ENCODE data around the gene ENOPH1. TPM values are rescaled to one million over a fixed set of nuclear protein-coding genes. Genes with fewer than 3 reads are reported as not detected.

The ENOPH1 gene
- total and polyA plus RNA-seq, 2 of the 13 experiments (the other 11 are each of a cell fraction or from before 2014, with no cell fraction given), result 15.5 to 64.3 TPM

DNA sequence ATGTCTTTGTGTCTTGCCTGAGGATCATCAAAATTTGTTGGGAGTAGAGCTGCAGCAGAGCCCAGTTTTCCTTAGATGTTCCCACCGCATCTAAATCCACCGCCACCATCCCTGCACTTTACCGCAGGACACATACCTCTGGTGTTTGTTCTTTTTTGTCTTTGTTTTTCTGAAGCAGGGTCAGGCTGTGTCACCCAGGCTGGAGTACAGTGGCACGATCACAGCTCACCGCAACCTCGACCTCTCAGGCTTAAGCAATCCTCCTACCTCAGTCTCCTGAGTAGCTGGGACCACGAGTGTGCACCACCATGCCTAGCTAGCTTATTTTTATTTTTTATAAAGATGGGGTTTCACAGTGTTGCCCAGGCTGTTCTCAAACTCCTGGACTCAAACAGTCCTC is 4.6 kb downstream of the ENOPH1 start (continued):
- no peak for TF ChIP-seq ZNF407 (CRISPR knock-in tag; IDR thresholded peaks at IDR 0.05; ENCODE audit: not compliant biosample characterization)
- TF ChIP-seq ZNF816 (CRISPR knock-in tag; IDR thresholded peaks at IDR 0.05; ENCODE audit: borderline replicate concordance), result no peak
- no peak for TF ChIP-seq AHR (CRISPR knock-in tag; IDR thresholded peaks at IDR 0.05)
- TF ChIP-seq TBP (CRISPR knock-in tag; IDR thresholded peaks at IDR 0.05), result no peak
- TF ChIP-seq ZNF639 (CRISPR knock-in tag; conservative IDR thresholded peaks at IDR 0.05), result no peak
- TF ChIP-seq ZBTB7B (CRISPR knock-in tag; IDR thresholded peaks at IDR 0.05), result no peak
- no peak for TF ChIP-seq ZNF260 (CRISPR knock-in tag; IDR thresholded peaks at IDR 0.05; ENCODE audit: borderline replicate concordance, low read depth)
- TF ChIP-seq FOXA3 (CRISPR knock-in tag; IDR thresholded peaks at IDR 0.05), result peak; percentile 48; the same call in 1 of the 2 replicates
- TF ChIP-seq IKZF5 (CRISPR knock-in tag; IDR thresholded peaks at IDR 0.05), result no peak
- no peak for TF ChIP-seq E2F5 (CRISPR knock-in tag; conservative IDR thresholded peaks at IDR 0.05)
- no peak for TF ChIP-seq ZNF589 (CRISPR knock-in tag; conservative IDR thresholded peaks at IDR 0.05)
- TF ChIP-seq, protein P1, sequence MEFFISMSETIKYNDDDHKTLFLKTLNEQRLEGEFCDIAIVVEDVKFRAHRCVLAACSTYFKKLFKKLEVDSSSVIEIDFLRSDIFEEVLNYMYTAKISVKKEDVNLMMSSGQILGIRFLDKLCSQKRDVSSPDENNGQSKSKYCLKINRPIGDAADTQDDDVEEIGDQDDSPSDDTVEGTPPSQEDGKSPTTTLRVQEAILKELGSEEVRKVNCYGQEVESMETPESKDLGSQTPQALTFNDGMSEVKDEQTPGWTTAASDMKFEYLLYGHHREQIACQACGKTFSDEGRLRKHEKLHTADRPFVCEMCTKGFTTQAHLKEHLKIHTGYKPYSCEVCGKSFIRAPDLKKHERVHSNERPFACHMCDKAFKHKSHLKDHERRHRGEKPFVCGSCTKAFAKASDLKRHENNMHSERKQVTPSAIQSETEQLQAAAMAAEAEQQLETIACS (CRISPR knock-in tag; IDR thresholded peaks at IDR 0.05), result no peak
- peak; percentile 79 for TF ChIP-seq NR2F2 (IDR thresholded peaks at IDR 0.05; ENCODE audit: borderline replicate concordance, low read depth)
- no peak for TF ChIP-seq HNRNPK (IDR thresholded peaks at IDR 0.05; ENCODE audit: low read depth, low read length, poor library complexity, severe bottlenecking)
- no peak for TF ChIP-seq SKIL (CRISPR knock-in tag; IDR thresholded peaks at IDR 0.05; ENCODE audit: borderline replicate concordance)
